GM18517 (cell line): ENCODE results near the gene ZNF701.

Source experiments
- ATAC-seq: cut with Tn5 transposase; IDR thresholded peaks from one replicate; pipeline ENCODE4 v1.9.1; 2021; ENCODE audit warnings: mild to moderate bottlenecking, moderate library complexity; ENCODE audit not compliant: unreplicated experiment

The ZNF701 gene

DNA sequence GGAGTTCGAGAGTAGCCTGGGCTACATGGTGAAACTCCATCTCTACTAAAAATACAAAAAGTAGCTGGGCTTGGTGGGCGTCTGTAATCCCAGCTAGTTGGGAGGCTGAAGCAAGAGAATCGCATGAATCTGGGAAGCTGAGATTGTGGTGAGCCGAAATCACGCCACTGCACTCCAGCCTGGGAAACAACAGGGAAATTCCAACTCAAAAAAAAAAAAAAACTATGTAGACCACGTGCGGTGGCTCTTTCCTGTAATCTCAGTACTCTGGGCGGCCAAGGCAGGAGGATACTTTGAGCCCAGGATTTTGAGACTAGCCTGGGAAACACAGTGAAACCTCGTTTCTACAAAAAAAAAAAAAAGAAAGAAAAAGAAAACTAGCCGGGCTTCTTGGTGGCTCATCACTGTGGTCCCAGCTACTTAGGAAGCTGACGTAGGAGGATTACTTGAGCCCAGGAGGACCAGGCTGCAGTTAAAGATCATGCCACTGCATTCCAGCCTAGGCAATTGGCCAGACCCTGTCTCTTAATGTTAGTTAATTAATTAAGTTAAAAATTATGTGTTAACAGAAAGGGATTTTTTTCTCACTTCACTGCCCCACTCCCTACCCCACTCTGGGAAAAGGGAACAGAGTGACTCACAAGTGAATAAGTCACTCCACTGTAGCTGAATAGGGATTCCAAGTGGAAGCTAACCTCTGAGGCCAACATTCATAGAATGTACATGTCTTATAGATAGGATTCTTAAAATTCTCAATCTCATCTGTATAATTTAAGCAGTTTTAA, 65.9 kb downstream of the ZNF701 start:
- no peak for ATAC-seq
